ENCODE data around the gene ZNF234.
"Not testable (repeated sequence)": the region's sequence is repeated elsewhere in the genome, so short reads cannot be mapped to it uniquely, and the experiment has no call there.

The ZNF234 gene

DNA sequence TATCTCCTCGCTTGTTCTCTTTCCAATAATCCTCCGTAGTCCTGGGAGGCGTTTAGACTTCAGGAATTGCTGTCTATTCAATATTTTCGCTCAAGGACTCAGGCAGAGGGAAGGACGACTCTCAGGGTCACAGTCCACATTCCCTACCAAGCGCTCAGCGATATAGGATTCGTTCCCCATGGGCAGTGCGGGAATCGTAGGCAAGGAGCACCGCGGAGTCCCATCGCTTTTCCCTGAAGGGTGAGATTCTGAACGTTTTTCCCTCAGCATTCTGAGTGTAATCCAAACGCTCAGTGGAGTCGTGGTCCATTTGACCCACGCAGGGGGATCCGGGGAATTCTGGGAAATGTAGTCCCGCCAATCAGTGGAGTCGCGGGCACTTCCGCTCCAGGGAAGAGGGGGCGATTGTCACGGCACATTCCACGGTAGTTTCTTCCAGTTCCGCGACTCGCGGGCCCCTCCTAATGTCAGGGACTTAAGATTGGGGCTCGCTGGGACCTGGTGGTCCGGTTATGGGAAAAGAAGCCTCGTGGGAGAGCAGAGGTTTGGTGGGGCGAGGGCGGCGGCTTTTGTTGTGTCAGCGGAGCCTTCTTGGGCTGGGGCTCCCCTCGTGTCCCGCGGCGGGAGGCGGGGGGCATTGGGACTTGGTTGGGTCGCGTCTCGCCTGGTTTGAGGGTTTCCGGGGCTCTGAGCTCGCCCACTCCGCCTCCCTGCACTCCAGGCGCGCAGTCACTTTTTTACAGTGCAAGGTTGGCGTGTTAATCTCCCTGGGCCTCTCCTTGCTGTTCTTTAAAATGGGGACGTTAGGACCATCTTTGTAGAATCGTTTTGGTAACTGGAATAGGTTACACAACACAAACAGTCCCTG is at the start of gene ZNF234:
ZNF234 (plus strand) TSS at position 364 of the 868 bp plus-strand sequence. CDS start 3,079 bp downstream, outside the sequence.
- peak; percentile 38 for DNase-seq (ENCODE audit: low read depth)

DNA sequence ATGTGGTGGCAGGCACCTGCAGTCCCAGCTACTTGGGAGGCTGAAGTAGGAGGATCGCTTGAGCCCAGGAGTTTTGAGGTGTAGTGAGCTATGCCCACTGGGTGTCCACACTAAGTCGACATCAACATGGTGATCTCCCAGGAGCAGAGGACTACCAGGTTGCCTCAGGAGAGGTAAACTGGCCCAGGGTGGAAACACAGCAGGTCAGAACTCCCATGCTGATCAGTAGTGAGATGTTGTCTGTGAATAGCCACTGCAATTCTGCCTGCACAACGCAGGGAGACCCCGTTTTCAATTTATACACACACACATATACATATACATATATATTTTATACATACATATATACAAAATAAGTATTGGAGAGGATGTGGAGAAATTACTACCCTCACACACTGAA is 49.2 kb upstream of the ZNF234 start:
- no peak for DNase-seq (ENCODE audit: low read depth)

DNA sequence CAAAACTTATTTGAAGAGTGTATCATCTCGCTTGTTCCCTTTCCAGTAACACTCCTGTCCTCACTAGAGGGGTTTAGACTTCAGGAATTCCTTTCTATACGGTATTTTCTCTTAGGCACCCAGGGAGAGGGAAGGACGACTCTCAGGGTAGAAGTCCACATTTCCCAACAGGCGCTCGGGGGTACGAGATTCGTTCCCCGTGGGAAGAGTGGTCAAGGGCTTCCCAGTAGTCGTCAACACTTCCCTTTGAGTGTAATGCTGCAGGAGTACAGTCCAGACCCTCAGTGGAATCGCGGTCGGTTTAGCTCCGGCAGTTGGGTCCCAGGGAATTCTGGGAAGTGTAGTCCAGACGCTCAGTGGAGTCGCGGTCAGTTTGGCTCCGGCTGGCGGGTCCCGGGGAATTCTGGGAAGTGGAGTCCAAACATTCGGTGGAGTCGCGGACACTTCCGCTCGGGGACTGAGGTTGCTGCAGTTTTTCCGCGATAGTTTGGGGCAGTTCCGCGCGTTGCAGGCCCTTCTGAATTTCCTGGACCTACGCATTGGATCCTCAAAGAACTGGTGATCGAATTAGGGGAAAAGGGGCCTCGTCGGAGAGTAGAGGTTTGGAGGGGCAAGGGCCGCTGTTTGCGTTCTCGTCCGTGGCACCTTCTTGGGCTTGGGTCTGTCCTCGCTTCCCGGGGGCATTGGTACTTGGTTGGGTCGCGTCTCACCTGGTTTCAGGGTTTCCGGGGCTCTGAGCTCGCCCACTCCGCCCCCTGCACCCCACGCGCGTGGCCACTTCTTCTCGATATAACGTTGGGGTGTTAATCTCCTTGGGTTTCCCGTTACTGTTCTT is 47.2 kb upstream of the ZNF234 start, which contains the start of gene ZNF224:
ZNF224 (plus strand) TSS at position 431 of the 835 bp plus-strand sequence. CDS start 3,513 bp downstream, outside the sequence.
- peak; percentile 57 for DNase-seq (ENCODE audit: low read depth)

DNA sequence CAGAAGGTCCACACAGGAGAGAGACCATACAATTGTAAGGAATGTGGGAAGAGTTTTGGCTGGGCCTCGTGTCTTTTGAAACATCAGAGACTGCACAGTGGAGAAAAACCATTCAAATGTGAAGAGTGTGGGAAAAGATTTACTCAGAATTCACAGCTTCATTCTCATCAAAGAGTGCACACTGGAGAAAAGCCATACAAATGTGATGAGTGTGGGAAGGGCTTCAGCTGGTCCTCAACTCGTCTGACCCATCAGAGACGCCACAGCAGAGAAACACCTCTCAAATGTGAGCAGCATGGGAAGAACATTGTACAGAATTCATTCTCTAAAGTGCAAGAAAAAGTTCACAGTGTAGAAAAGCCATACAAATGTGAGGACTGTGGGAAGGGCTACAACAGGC is 33.6 kb upstream of the ZNF234 start:
- DNase-seq (ENCODE audit: low read depth), result no peak

DNA sequence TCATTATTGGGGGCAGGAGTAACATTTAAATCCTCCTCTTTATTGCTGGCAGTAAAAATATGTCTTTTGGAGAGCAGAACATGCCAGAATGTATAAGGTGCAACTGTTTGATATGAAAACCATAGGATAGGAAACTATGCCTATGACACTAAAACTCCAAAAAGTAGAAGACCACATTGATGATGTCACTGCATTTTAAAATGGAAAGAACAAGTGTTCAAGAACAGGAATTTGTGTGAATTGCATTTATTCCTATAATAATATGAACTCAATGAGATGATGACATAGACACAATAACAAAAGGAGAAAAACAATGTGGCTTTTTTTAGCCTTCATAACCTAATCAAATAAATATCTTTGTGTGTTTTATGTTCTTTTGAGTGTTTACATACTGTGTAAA is 31.9 kb upstream of the ZNF234 start:
- no peak for DNase-seq (ENCODE audit: low read depth)

DNA sequence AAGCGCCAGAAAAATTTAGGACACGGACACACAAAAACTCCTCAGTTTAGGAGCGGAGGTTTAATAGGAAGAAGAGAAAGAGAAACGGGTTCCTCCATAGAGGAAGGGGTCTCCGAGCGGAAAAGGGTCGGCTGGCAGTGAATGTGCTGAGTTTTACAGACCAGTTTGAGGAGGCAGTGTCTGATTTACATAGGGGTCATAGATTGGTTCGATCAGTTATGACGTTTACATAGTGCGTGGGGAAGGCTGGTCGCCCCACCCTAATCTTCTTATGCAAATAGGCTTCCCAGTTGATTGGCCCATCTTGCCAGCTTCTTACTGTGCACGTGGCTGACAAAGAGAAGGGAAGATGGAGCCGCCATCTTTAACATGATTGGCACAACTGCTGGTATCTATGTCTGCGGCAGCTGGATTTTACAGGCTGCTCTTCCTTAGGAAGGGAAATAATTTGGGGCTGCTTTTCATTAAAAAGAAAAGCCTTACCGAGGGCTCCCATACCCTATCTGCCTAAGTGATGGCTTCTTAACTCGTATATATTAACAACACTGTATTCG is 29.4 kb upstream of the ZNF234 start:
- peak; percentile 76 for DNase-seq (ENCODE audit: low read depth)

DNA sequence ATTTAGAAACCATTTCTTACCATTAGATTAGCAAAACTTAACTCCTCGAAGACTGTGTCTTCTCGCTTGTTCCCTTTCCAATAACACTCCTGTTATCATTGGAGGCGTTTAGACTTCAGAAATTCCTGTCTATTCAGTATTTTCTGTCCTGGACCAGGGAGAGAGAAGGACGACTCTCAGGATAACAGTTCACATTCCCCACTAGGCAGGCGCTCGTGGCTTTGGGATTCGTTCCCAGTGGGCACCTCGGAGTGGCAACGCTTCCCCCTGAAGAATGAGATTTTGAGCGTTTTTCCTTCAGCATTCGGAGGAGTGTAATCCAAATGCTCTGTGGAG is 28.6 kb upstream of the ZNF234 start:
- no peak for DNase-seq (ENCODE audit: low read depth)

DNA sequence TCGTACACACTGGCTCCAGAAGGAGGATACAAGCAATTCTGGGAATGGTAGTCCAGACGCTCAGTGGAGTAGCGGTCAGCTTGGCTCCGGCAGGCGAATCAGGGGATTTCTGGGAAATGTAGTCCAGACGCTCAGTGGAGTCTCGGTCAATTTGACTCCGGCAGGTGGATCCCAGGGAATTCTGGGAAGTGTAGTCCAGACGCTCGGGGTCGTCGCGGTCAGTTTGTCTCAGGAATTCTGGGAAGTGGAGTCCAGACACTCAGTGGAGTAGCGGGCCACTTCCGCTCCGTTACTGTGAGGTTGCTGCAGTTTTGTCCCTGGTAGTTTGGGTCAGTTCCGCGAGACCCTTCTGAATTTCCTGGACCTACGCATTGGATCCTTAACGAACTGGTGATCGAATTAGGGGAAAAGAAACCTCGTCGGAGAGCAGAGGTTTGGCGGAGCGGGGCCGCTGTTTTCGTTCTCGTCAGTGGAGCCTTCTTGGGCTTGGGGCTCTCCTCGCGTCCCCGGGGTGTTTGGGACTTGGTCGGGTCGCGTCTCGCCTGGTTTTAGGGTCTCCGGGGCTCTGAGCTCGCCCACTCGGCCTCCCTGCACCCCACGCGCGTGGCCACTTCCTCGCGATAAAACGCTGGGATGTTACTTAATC is 28.1 kb upstream of the ZNF234 start, which contains the start of gene ZNF225:
ZNF225 (plus strand) TSS at position 262 of the 646 bp plus-strand sequence. CDS start 2,429 bp downstream, outside the sequence.
- DNase-seq (ENCODE audit: low read depth), result peak; percentile 97

DNA sequence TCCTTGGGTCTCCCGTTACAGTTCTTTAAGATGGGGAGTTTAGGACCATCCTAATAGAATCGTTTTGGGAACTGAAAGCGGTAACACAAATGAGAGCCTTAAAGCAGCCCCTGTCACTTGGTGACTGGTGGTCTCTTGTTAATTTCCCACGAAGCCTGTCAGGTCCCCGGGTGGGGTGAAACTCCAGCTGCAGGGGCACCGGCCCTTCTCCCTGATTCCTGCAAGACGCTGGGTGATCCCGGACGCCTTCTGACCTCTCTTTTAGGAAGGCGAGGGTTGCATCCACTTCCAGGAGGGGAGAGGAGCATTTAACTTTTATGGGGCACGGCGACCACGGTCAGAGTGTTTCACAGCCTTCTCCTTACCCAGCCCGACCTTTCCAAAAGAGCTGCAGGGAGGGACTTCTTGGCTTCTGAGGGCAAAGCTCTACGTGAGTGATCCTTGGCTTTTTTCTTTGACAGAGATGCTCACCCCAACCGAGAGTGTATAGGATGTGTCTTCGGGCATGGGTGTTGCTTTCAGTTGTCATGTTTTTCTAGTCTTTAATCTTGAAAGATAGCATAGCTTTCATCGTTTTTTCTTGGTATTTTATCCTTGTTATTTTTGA is 27.5 kb upstream of the ZNF234 start:
- DNase-seq (ENCODE audit: low read depth), result no peak

DNA sequence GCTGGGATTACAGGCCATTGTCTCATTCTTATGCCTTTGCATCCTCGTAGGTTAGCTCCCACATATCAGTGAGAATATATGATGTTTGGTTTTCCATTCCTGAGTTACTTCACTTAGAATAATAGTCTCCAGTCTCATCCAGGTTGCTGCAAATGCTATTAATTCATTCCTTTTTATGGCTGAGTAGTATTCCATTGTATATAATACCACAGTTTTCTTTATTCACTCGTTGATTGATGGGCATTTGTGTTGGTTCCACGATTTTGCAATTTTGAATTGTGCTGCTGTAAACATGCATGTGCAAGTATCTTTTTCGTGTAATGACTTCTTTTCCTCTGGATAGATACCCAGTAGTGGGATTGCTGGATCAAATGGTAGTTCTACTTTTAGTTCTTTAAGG is 20.2 kb upstream of the ZNF234 start:
- not testable (repeated sequence) for DNase-seq (ENCODE audit: low read depth)

DNA sequence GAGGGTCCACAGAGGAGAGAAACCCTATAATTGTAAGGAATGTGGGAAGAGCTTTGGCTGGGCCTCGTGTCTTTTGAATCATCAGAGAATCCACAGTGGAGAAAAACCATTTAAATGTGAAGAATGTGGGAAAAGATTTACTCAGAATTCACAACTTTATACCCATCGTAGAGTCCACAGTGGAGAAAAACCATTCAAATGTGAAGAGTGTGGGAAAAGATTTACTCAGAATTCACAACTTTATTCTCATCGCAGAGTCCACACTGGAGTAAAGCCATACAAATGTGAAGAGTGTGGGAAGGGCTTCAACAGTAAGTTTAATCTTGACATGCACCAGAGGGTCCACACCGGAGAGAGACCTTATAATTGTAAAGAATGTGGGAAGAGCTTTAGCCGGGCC is 9.4 kb upstream of the ZNF234 start:
- no peak for DNase-seq (ENCODE audit: low read depth)

DNA sequence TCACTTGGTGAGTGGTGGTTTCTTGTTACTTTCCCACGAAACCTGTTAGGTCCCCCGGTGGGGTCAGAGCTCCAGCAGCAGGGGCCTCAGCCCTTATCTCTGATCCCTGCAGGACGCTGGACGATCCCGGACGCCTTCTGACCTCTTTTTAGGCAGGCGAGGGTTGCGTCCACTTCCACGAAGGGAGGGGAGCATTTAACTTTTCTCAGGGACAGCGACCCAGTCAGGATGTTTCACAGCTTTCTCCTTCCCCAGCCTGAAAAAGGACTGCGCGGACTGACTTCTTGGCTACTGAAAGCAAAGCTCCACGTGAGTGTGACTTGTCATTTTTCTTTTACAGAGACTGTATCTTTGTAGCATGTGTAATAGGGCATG is 692 bp downstream of the ZNF234 start:
- DNase-seq (ENCODE audit: low read depth), result no peak

DNA sequence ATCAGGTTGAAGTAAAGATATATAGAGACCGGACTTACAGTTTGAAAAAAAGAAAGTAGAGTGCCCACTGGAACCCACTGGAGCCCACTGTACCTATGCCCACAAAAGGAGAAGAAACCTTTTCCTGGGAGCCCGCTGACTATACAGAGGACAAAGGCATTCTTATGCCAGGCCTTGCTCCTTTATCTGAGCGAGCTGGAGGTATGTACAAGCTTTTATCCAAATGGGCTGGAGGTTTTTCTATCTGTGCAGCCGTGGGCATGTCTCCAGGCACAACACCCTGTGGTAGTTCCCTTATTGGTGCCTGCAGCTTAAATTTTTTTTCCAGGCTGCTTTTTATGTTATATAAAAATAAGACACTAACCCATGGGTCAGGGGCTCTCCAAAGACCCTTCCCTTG is 8.4 kb downstream of the ZNF234 start:
- no peak for DNase-seq (ENCODE audit: low read depth)

DNA sequence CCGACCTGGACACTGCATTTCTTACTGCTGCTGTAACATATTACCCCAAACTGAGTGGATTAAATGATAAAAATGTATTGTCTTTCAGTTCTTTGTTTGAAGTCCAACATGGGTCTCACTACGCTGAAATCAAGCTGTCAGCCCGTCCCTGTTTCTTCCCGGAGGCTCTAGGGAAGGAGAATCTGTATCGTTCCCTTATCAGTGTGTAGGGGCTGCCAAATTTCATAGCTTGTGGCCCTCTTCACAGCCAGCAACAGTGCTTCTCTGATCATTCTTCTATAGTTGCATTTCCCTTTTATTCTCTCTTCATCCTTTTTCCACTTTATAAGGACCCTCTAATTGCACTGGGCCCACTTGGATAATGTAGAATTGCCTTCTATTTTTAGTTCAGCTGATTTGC is 10.1 kb downstream of the ZNF234 start:
- DNase-seq (ENCODE audit: low read depth), result no peak

DNA sequence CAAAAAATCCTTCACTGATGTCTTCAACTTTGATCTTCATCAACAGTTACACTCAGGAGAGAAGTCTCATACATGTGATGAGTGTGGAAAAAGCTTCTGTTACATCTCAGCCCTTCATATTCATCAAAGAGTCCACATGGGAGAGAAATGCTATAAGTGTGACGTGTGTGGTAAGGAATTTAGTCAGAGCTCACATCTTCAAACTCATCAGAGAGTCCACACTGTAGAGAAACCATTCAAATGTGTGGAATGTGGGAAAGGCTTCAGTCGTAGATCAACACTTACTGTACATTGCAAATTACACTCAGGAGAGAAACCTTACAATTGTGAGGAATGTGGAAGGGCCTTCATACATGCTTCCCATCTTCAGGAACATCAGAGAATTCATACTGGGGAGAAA is 15.1 kb downstream of the ZNF234 start:
- no peak for DNase-seq (ENCODE audit: low read depth)

DNA sequence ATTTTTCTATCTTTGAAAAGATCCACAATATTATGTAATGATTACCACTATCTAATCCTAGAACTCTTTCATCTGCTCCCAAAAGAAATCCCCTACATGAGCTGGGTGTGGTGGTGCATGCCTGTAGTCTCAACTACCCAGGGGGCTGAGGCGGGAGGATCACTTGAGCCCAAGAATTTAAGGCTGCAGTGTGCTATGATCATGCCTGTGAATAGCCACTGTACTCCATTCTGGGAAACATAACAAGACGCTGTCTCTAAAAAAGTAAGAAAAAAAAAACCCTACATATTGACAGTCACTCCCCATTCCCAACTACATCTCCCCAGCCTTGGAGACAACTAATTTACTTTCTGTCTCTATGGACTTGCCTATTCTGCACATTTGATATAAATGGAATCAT is 22.4 kb downstream of the ZNF234 start:
- DNase-seq (ENCODE audit: low read depth), result no peak

DNA sequence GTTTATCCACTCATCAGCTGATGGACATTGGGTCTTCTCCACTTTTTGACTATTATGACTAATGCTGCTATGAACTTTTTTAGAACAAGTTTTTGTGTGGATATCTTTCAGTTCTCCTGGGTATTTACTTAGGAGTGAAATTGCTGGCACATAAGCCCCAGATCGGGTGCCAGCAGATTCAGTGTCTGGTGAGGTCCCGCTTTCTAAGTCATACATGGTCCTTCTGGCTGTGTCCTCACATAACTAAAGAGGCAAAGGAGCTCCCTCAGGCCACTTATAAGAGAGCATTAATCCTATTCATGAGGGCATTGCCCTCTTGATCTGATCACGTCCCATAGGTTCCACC is 22.9 kb downstream of the ZNF234 start:
- DNase-seq (ENCODE audit: low read depth), result no peak

DNA sequence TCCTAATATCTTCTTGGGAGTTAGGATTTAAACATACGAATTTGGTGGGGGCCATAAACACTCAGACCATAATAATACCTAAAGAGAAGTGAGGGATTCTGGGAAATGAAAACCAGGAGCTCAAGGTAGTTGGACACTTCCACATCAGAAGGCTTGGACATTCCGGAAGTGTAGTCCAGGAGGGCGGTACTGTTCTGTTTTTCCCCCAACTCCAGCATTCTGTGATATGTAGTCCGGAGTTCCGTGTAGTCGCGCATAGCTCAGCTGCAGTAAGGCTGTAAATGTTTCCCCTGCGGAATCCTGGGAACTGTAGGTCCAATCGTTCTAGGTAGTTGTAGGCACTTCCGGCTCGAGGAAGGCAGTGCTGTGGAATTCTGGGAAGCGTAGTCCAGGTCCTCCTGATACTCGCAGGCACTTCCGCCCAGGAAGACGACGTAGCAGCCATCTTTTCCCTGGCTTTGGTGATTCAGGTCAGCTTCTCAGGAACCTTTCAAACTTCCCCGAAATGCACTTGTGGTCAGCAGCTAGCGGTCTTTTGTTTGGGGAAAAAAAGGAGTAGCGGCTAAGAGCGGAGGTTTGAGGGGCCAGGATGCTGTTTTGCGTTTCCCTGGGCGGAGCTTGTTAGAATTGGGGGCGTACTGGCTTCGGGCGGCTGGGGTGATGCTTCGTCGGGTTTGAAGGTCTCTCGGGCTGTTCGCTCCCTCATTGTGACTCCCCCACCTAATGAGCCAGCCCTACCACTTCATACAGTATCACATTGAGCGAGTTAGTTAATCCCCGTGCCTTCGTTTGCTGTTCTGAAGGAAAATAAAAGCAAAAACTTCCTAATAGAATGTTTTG is 23.5 kb downstream of the ZNF234 start, which contains the start of gene ZNF226:
ZNF226 (plus strand) TSS at position 428 of the 840 bp plus-strand sequence. CDS start 4,981 bp downstream, outside the sequence.
- DNase-seq (ENCODE audit: low read depth), result peak; percentile 99

DNA sequence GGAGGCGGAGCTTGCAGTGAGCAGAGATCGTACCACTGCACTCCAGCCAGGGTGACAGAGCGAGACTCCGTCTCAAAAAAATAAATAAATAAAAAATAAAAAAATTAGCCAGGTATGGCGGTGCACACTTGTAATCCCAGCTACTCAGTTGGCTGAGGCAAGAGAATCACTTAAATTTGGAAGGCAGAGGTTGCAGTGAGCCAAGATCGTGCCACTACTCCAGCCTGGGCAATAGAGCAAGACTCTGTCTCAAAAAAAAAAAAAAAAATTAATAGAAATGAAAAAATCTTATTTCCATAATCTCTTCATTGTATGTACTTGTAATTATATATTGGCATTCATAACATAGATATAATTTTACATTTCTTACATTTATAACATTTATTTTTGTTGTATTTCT is 29.3 kb downstream of the ZNF234 start:
- DNase-seq (ENCODE audit: low read depth), result not testable (repeated sequence)

DNA sequence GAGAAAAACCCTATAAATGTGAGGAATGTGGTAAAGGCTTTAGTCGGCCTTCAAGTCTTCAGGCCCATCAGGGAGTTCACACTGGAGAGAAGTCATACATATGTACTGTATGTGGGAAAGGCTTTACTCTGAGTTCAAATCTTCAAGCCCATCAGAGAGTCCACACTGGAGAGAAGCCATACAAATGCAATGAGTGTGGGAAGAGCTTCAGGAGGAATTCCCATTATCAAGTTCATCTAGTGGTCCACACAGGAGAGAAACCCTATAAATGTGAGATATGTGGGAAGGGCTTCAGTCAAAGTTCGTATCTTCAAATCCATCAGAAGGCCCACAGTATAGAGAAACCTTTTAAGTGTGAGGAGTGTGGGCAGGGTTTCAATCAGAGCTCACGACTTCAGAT is 35.2 kb downstream of the ZNF234 start:
- no peak for DNase-seq (ENCODE audit: low read depth)

DNA sequence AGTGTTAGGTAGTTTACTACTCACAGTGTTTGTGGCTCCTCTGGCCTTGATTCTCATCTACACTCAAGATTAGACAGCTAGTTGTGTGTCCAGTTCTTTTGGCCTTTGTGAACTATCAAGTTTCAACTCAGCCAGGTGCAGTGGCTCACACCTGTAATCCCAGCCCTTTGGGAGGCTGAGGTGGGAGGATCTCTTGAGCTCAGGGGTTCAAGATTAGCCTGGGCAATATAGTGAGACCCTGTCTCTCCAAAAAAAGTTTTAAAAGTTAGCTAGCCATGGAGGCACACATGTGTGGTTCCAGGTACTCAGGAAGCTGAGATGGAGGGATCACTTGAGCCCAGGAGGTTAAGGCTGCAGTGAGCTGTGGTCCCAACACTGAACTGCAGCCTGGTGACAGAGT is 39.6 kb downstream of the ZNF234 start:
- DNase-seq (ENCODE audit: low read depth), result no peak

Data from non-pigmented ciliary epithelial cell (primary cell).